VCaP (cell line): ENCODE results near the gene ACMSD.

ENCODE experiments used
- H3K27ac ChIP-seq: fragments of 450-650 bp; 2 replicates; pipeline ENCODE4 v1.5.1; 2017
- CTCF ChIP-seq: fragments of 450-650 bp; conservative IDR thresholded peaks from 2 replicates; pipeline ENCODE4 v1.5.1; 2017; ENCODE audit warnings: mild to moderate bottlenecking, moderate library complexity

ACMSD gene

GRCh38 chr2:134838143-134838620, at the start of gene ACMSD:
TSS of gene ACMSD (plus strand) at chr2:134838616. CDS start at chr2:134838683, 67 bp downstream.
- no peak for TF ChIP-seq CTCF
- peak within 1 kb of the TSS; percentile 61 for H3K27ac ChIP-seq

- no peak for TF ChIP-seq CTCF
- H3K27ac ChIP-seq, result no peak overlapping the region
Measured at GRCh38 chr2:134790487-134790886, 47.9 kb upstream of the ACMSD start.

- H3K27ac ChIP-seq, result no peak overlapping the region
- no peak for TF ChIP-seq CTCF
Measured at GRCh38 chr2:134791616-134792015, 46.8 kb upstream of the ACMSD start.

- TF ChIP-seq CTCF, result no peak
- H3K27ac ChIP-seq, result no peak overlapping the region
Measured at GRCh38 chr2:134792186-134792585, 46.2 kb upstream of the ACMSD start.

GRCh38 chr2:134795765-134796164, 42.7 kb upstream of the ACMSD start:
- TF ChIP-seq CTCF, result no peak
- H3K27ac ChIP-seq, result no peak overlapping the region

- no peak for TF ChIP-seq CTCF
- no peak overlapping the region for H3K27ac ChIP-seq
Measured at GRCh38 chr2:134796373-134796772, 42.0 kb upstream of the ACMSD start.

- no peak for TF ChIP-seq CTCF
- H3K27ac ChIP-seq, result no peak overlapping the region
Measured at GRCh38 chr2:134799936-134800335, 38.5 kb upstream of the ACMSD start.
